ENCODE data around the gene PDZRN3. TPM values are rescaled to one million over a fixed set of nuclear protein-coding genes. Genes with fewer than 3 reads are reported as not detected.

PDZRN3 gene
- total RNA-seq, 1 experiment from 2014 or later, result not detected

- Mint-ChIP-seq H3K4me3 (ENCODE audit: low read depth, unreplicated experiment) (no peak overlapping the region), H3K36me3 (ENCODE audit: insufficient read depth, unreplicated experiment) (no peaks in the 10 kb centered on the region), H3K27me3 (ENCODE audit: unreplicated experiment) (no peaks in the 10 kb centered on the region), H3K4me1 (ENCODE audit: low read depth, unreplicated experiment) (no peaks in the 10 kb centered on the region), H3K9me3 (ENCODE audit: low read depth, unreplicated experiment) (peaks cover 12% of the 10 kb centered on the region), H3K27ac (ENCODE audit: unreplicated experiment) (no peak overlapping the region)
- CTCF ChIA-PET, result no interaction called here
- no peak for TF ChIP-seq CTCF (IDR thresholded peaks at IDR 0.05; ENCODE audit: unreplicated experiment)
- no peak for DNase-seq
- intact Hi-C loops (cut with micrococcal nuclease; ENCODE audit: unreplicated experiment), result no loop called here
- no TSS peak for BruUV-seq (replicated peaks)
These were observed 522 bp downstream of the PDZRN3 start for GRCh38 chr3:73624017-73624820.

- H3K27me3 Mint-ChIP-seq (ENCODE audit: unreplicated experiment), result no peaks in the 10 kb centered on the region
- H3K9me3 Mint-ChIP-seq (ENCODE audit: low read depth, unreplicated experiment), result peaks cover 10% of the 10 kb centered on the region
- no peak overlapping the region for H3K4me3 Mint-ChIP-seq (ENCODE audit: low read depth, unreplicated experiment)
- BruUV-seq (replicated peaks), result no TSS peak
- no peak for DNase-seq
- no peak overlapping the region for H3K27ac Mint-ChIP-seq (ENCODE audit: unreplicated experiment)
- intact Hi-C loops (cut with micrococcal nuclease; ENCODE audit: unreplicated experiment), result no loop called here
- no peak for TF ChIP-seq CTCF (IDR thresholded peaks at IDR 0.05; ENCODE audit: unreplicated experiment)
- H3K4me1 Mint-ChIP-seq (ENCODE audit: low read depth, unreplicated experiment), result no peaks in the 10 kb centered on the region
- no peaks in the 10 kb centered on the region for H3K36me3 Mint-ChIP-seq (ENCODE audit: insufficient read depth, unreplicated experiment)
- CTCF ChIA-PET, result no interaction called here
These were observed 1.4 kb downstream of the PDZRN3 start for GRCh38 chr3:73623346-73623745.

GRCh38 chr3:73622091-73622805, 2.5 kb downstream of the PDZRN3 start:
- no peaks in the 10 kb centered on the region for H3K27me3 Mint-ChIP-seq (ENCODE audit: unreplicated experiment)
- no TSS peak for BruUV-seq (replicated peaks)
- H3K27ac Mint-ChIP-seq (ENCODE audit: unreplicated experiment), result no peak overlapping the region
- no peaks in the 10 kb centered on the region for H3K4me1 Mint-ChIP-seq (ENCODE audit: low read depth, unreplicated experiment)
- intact Hi-C loops (cut with micrococcal nuclease; ENCODE audit: unreplicated experiment), result no loop called here
- no peak for TF ChIP-seq CTCF (IDR thresholded peaks at IDR 0.05; ENCODE audit: unreplicated experiment)
- H3K36me3 Mint-ChIP-seq (ENCODE audit: insufficient read depth, unreplicated experiment), result no peaks in the 10 kb centered on the region
- H3K9me3 Mint-ChIP-seq (ENCODE audit: low read depth, unreplicated experiment), result peaks cover 8% of the 10 kb centered on the region
- no peak for DNase-seq
- CTCF ChIA-PET, result no interaction called here
- no peak overlapping the region for H3K4me3 Mint-ChIP-seq (ENCODE audit: low read depth, unreplicated experiment)

GRCh38 chr3:73621388-73621787, 3.4 kb downstream of the PDZRN3 start:
- H3K9me3 Mint-ChIP-seq (ENCODE audit: low read depth, unreplicated experiment), result peaks cover 8% of the 10 kb centered on the region
- no peaks in the 10 kb centered on the region for H3K36me3 Mint-ChIP-seq (ENCODE audit: insufficient read depth, unreplicated experiment)
- DNase-seq, result no peak
- H3K4me1 Mint-ChIP-seq (ENCODE audit: low read depth, unreplicated experiment), result no peaks in the 10 kb centered on the region
- no peak for TF ChIP-seq CTCF (IDR thresholded peaks at IDR 0.05; ENCODE audit: unreplicated experiment)
- H3K4me3 Mint-ChIP-seq (ENCODE audit: low read depth, unreplicated experiment), result no peak overlapping the region
- H3K27ac Mint-ChIP-seq (ENCODE audit: unreplicated experiment), result no peak overlapping the region
- no peaks in the 10 kb centered on the region for H3K27me3 Mint-ChIP-seq (ENCODE audit: unreplicated experiment)
- no TSS peak for BruUV-seq (replicated peaks)
- intact Hi-C loops (cut with micrococcal nuclease; ENCODE audit: unreplicated experiment), result no loop called here
- CTCF ChIA-PET, result no interaction called here
